ENCODE results near the gene AACS. TPM values are rescaled to one million over a fixed set of nuclear protein-coding genes. Genes with fewer than 3 reads are reported as not detected.

The AACS gene
- polyA plus RNA-seq, 3 donors: 4.7 to 7.9 (median 5.1) TPM

GRCh38 chr12:125134576-125134975 is 69.3 kb downstream of the AACS start:
- Histone ChIP-seq H3K36me3 (replicated peaks in 1 of 2; ENCODE audit: control insufficient read depth in 1 of 2, insufficient read depth in 2 of 2, low read length in 2 of 2) (no peaks in the 10 kb centered on the region), H3K9ac (ENCODE audit: insufficient read depth, low read length, poor library complexity, severe bottlenecking) (no peak overlapping the region)

GRCh38 chr12:125135906-125136305 is 70.7 kb downstream of the AACS start:
- Histone ChIP-seq H3K79me2 (ENCODE audit: insufficient read depth, low read length) (no peaks in the 10 kb centered on the region), H3K9ac (ENCODE audit: insufficient read depth, low read length, poor library complexity, severe bottlenecking) (no peak overlapping the region), H3K27me3 (ENCODE audit: control insufficient read depth in 2 of 2, insufficient read depth in 2 of 2, low read length in 2 of 2) (no peaks in the 10 kb centered on the region), H3K4me3 (replicated peaks in 1 of 3; ENCODE audit: low read depth in 2 of 3, low read length in 3 of 3) (no peak overlapping the region), H3K27ac (ENCODE audit: low read depth in 1 of 2, low read length in 2 of 2) (no peak overlapping the region), H3K36me3 (replicated peaks in 1 of 2; ENCODE audit: control insufficient read depth in 1 of 2, insufficient read depth in 2 of 2, low read length in 2 of 2) (no peaks in the 10 kb centered on the region), H3K9me3 (replicated peaks in 1 of 2; ENCODE audit: control insufficient read depth in 1 of 2, insufficient read depth in 1 of 2, low read length in 2 of 2) (no peaks in the 10 kb centered on the region), H4K20me1 (ENCODE audit: insufficient read depth, low read length) (no peaks in the 10 kb centered on the region), H3K4me2 (replicated peaks; ENCODE audit: extremely low read depth, low read length, poor library complexity, severe bottlenecking) (no peak overlapping the region), H3K4me1 (ENCODE audit: control insufficient read depth in 1 of 2, insufficient read depth in 2 of 2, low read length in 2 of 2) (no peaks in the 10 kb centered on the region), H2AFZ (ENCODE audit: insufficient read depth, low read depth, low read length, poor library complexity, severe bottlenecking) (no peak overlapping the region)
- DNase-seq: no peak
- no peak overlapping the region for H3K27ac Mint-ChIP-seq
- peaks cover 3% of the 10 kb centered on the region for H3K4me1 Mint-ChIP-seq
- H3K27me3 Mint-ChIP-seq (ENCODE audit: low read depth in 3 of 3): peaks cover 0 to 5% (median 0%) of the 10 kb centered on the region in 3 donors
- peaks cover 2 to 26% of the 10 kb centered on the region in 2 donors for H3K36me3 Mint-ChIP-seq
- 97% methylated on average over 8 of the region's 8 CpGs for WGBS (ENCODE audit: insufficient coverage)
- H3K9me3 Mint-ChIP-seq: peaks cover 0 to 2% (median 0%) of the 10 kb centered on the region in 7 donors
- H3K4me3 Mint-ChIP-seq: no peak overlapping the region
- intact Hi-C loops (cut with micrococcal nuclease): no loop called here
- TF ChIP-seq CTCF (IDR thresholded peaks at IDR 0.05): no peak

More at GRCh38 chr12:125134576-125134975, 69.3 kb downstream of the AACS start:
- Histone ChIP-seq H4K20me1 (ENCODE audit: insufficient read depth, low read length) (no peaks in the 10 kb centered on the region), H3K4me1 (ENCODE audit: control insufficient read depth in 1 of 2, insufficient read depth in 2 of 2, low read length in 2 of 2) (no peaks in the 10 kb centered on the region), H3K9me3 (replicated peaks in 1 of 2; ENCODE audit: control insufficient read depth in 1 of 2, insufficient read depth in 1 of 2, low read length in 2 of 2) (no peaks in the 10 kb centered on the region), H3K4me3 (replicated peaks in 1 of 3; ENCODE audit: low read depth in 2 of 3, low read length in 3 of 3) (no peak overlapping the region), H3K27me3 (ENCODE audit: control insufficient read depth in 2 of 2, insufficient read depth in 2 of 2, low read length in 2 of 2) (no peaks in the 10 kb centered on the region), H3K4me2 (replicated peaks; ENCODE audit: extremely low read depth, low read length, poor library complexity, severe bottlenecking) (no peak overlapping the region), H2AFZ (ENCODE audit: insufficient read depth, low read depth, low read length, poor library complexity, severe bottlenecking) (no peak overlapping the region), H3K27ac (ENCODE audit: low read depth in 1 of 2, low read length in 2 of 2) (no peak overlapping the region), H3K79me2 (ENCODE audit: insufficient read depth, low read length) (no peaks in the 10 kb centered on the region)
- H3K9me3 Mint-ChIP-seq: peaks cover 0 to 2% (median 0%) of the 10 kb centered on the region in 7 donors
- H3K4me1 Mint-ChIP-seq: peaks cover 1% of the 10 kb centered on the region
- no peak for DNase-seq
- H3K4me3 Mint-ChIP-seq: no peak overlapping the region
- 98% methylated on average over 8 of the region's 14 CpGs for WGBS (ENCODE audit: insufficient coverage)
- intact Hi-C loops (cut with micrococcal nuclease): no loop called here
- H3K27ac Mint-ChIP-seq: no peak overlapping the region
- peaks cover 0 to 7% (median 0%) of the 10 kb centered on the region in 3 donors for H3K27me3 Mint-ChIP-seq (ENCODE audit: low read depth in 3 of 3)
- peaks cover 2 to 26% of the 10 kb centered on the region in 2 donors for H3K36me3 Mint-ChIP-seq
- no peak for TF ChIP-seq CTCF (IDR thresholded peaks at IDR 0.05)
